Lower lobe of right lung (tissue), 2 donors: ENCODE measurements around the gene SLBP. TPM values are rescaled to one million over a fixed set of nuclear protein-coding genes. Genes with fewer than 3 reads are reported as not detected.

Experiments used
- ATAC-seq, 2 donors: fragments of 200-7000 bp; cut with Tn5 transposase; one replicate each; pipeline ENCODE4 v1.9.1; 2020 to 2022; ENCODE audit warnings: mild to moderate bottlenecking in 2 of 2, moderate library complexity in 2 of 2
- DNase-seq: peaks from one replicate; pipeline ENCODE4 v3.0.0-alpha.2; 2020
- H3K27ac ChIP-seq: fragments of 200-600 bp; one replicate; pipeline ENCODE4 v1.8.0; 2022
- H3K27me3 ChIP-seq: fragments of 200-600 bp; one replicate; pipeline ENCODE4 v1.8.0; 2022; ENCODE audit warnings: low read depth
- H3K36me3 ChIP-seq: fragments of 200-600 bp; one replicate; pipeline ENCODE4 v1.8.0; 2022; ENCODE audit warnings: mild to moderate bottlenecking
- H3K4me1 ChIP-seq: fragments of 200-600 bp; one replicate; pipeline ENCODE4 v1.8.0; 2022
- H3K4me3 ChIP-seq: fragments of 200-600 bp; one replicate; pipeline ENCODE4 v1.8.0; 2022; ENCODE audit warnings: mild to moderate bottlenecking
- H3K9me3 ChIP-seq: fragments of 200-600 bp; one replicate; pipeline ENCODE4 v1.8.0; 2022
- CTCF ChIP-seq: fragments of 200-600 bp; IDR thresholded peaks from one replicate; pipeline ENCODE4 v1.8.0; 2022; ENCODE audit warnings: antibody characterized with exemption, mild to moderate bottlenecking
- intact Hi-C: fragments of 100-400 bp; cut with DNase I; formaldehyde crosslinking; loops from one replicate; pipeline ENCODE4 v1.11.0; 2022
- total RNA-seq: library from RNA; stranded (reverse); fragmentation: NEBNext Ultra II Directional; extraction: Animal tissue kit (Norgen Biotek cat#: 25700); gene quantifications from one replicate; pipeline ENCODE4 v1.2.1, GENCODE V29; 2021
- donor health status: DM: no; HTN: yes; CAD: no; lungs with severe emphysema.

Gene SLBP
- total RNA-seq, 1 donor from 2014 or later, result 31.6 TPM

GRCh38 chr4:1739358-1739757 is 27.2 kb upstream of the SLBP start:
- ATAC-seq (no peak), DNase-seq (no peak)
- Histone ChIP-seq H3K4me3 (no peak overlapping the region), H3K27ac (no peak overlapping the region), H3K9me3 (peaks cover 11% of the 10 kb centered on the region), H3K4me1 (no peaks in the 10 kb centered on the region), H3K36me3 (peaks cover 54% of the 10 kb centered on the region), H3K27me3 (no peaks in the 10 kb centered on the region)
- no peak for TF ChIP-seq CTCF
- intact Hi-C loops, result no loop called here

- ATAC-seq, result no peak
- H3K4me3 ChIP-seq, result no peak overlapping the region
- no peaks in the 10 kb centered on the region for H3K4me1 ChIP-seq
- H3K36me3 ChIP-seq, result peaks cover 50% of the 10 kb centered on the region
- intact Hi-C loops, result no loop called here
- H3K27ac ChIP-seq, result no peak overlapping the region
- H3K9me3 ChIP-seq, result peaks cover 11% of the 10 kb centered on the region
- no peak for DNase-seq
- no peaks in the 10 kb centered on the region for H3K27me3 ChIP-seq
- no peak for TF ChIP-seq CTCF
Measured at GRCh38 chr4:1738410-1738809, 26.3 kb upstream of the SLBP start.

GRCh38 chr4:1737666-1738065 is 25.5 kb upstream of the SLBP start:
- Histone ChIP-seq H3K4me3 (no peak overlapping the region), H3K27ac (no peak overlapping the region), H3K9me3 (peaks cover 11% of the 10 kb centered on the region), H3K36me3 (peaks cover 50% of the 10 kb centered on the region), H3K4me1 (no peaks in the 10 kb centered on the region), H3K27me3 (no peaks in the 10 kb centered on the region)
- intact Hi-C loops, result no loop called here
- ATAC-seq, result no peak
- no peak for TF ChIP-seq CTCF
- no peak for DNase-seq

GRCh38 chr4:1736812-1737211 is 24.7 kb upstream of the SLBP start:
- TF ChIP-seq CTCF, result no peak
- no peak for DNase-seq
- Histone ChIP-seq H3K4me3 (no peak overlapping the region), H3K4me1 (no peaks in the 10 kb centered on the region), H3K36me3 (peaks cover 44% of the 10 kb centered on the region), H3K27ac (no peak overlapping the region), H3K27me3 (no peaks in the 10 kb centered on the region), H3K9me3 (peaks cover 11% of the 10 kb centered on the region)
- intact Hi-C loops, result no loop called here
- ATAC-seq, result no peak

- intact Hi-C loops, result no loop called here
- Histone ChIP-seq H3K36me3 (peaks cover 38% of the 10 kb centered on the region), H3K27ac (no peak overlapping the region), H3K9me3 (peaks cover 11% of the 10 kb centered on the region), H3K4me3 (no peak overlapping the region), H3K4me1 (no peaks in the 10 kb centered on the region), H3K27me3 (no peaks in the 10 kb centered on the region)
- ATAC-seq, result no peak
- TF ChIP-seq CTCF, result no peak
- no peak for DNase-seq
Measured at GRCh38 chr4:1735215-1735614, 23.1 kb upstream of the SLBP start.

- peaks cover 29% of the 10 kb centered on the region for H3K36me3 ChIP-seq
- no peak overlapping the region for H3K27ac ChIP-seq
- H3K27me3 ChIP-seq, result no peaks in the 10 kb centered on the region
- ATAC-seq, result no peak
- intact Hi-C loops, result no loop called here
- DNase-seq, result no peak
- H3K4me3 ChIP-seq, result no peak overlapping the region
- TF ChIP-seq CTCF, result no peak
- peaks cover 21% of the 10 kb centered on the region for H3K4me1 ChIP-seq
- peaks cover under 1% of the 10 kb centered on the region for H3K9me3 ChIP-seq
Measured at GRCh38 chr4:1732911-1733310, 20.8 kb upstream of the SLBP start.
